ENCODE data around the gene CYB5R4. TPM values are rescaled to one million over a fixed set of nuclear protein-coding genes. Genes with fewer than 3 reads are reported as not detected.
"Not testable (repeated sequence)": the region's sequence is repeated elsewhere in the genome, so short reads cannot be mapped to it uniquely, and the experiment has no call there.

Gene CYB5R4
- total and polyA plus RNA-seq, 7 donors: 6.1 to 20.3 (median 11.7) TPM

DNA sequence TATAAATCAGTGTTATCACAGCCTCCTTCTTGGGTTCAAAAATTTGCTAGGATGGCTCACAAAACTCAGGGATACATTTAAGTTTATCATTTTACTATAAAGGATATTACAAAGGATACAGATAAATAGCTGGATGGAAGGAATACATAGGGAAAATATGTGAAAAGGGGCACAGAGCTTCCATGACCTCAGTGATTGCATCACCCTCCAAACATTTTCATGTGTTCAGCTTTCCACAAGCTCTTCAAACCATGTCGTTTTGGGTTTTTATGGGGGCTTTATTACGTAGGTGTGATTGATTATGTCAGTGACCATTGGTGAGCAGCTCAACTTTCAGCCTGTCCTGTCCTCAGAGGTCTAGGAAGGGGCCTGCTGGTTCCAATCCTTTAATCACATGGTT lies 68.0 kb downstream of the CYB5R4 start:
- intact Hi-C loops (cut with DNase I): no loop called here
- Histone ChIP-seq H3K27me3 (ENCODE audit: insufficient read depth in 3 of 3, low read length in 2 of 3) (no peaks in the 10 kb centered on the region), H3K4me1 (no peaks in the 10 kb centered on the region), H3K27ac (no peak overlapping the region), H3K9me3 (no peaks in the 10 kb centered on the region), H3K36me3 (ENCODE audit: insufficient read depth in 1 of 2, low read depth in 1 of 2) (peaks cover 7 to 53% of the 10 kb centered on the region in 2 donors), H3K4me3 (no peak overlapping the region)
- ATAC-seq (no peak), DNase-seq (no peak)
- TF ChIP-seq, protein P1, sequence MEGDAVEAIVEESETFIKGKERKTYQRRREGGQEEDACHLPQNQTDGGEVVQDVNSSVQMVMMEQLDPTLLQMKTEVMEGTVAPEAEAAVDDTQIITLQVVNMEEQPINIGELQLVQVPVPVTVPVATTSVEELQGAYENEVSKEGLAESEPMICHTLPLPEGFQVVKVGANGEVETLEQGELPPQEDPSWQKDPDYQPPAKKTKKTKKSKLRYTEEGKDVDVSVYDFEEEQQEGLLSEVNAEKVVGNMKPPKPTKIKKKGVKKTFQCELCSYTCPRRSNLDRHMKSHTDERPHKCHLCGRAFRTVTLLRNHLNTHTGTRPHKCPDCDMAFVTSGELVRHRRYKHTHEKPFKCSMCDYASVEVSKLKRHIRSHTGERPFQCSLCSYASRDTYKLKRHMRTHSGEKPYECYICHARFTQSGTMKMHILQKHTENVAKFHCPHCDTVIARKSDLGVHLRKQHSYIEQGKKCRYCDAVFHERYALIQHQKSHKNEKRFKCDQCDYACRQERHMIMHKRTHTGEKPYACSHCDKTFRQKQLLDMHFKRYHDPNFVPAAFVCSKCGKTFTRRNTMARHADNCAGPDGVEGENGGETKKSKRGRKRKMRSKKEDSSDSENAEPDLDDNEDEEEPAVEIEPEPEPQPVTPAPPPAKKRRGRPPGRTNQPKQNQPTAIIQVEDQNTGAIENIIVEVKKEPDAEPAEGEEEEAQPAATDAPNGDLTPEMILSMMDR (IDR thresholded peaks at IDR 0.05): no peak
- WGBS, 3 donors: 56 to 59% (median 57%) methylated on average over 2 of the region's 2 CpGs

DNA sequence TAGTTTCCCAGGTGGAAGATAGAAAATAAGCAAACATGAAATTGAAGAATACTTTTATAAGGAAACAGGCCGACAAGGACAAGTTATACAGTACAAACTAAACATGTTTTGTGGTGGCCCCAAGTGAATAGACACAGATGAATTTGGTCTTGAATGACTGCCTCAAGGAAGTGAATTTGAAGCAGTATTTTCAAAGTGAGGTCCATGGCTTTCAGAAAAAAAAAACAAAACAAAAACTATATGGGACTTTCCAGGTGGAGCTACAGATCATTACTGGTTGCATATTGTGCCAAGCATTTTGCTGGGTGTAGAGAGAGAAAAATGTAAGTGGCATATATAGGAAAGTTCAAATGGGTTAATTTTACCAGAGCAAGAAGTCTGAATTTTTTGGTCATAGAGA lies 68.8 kb downstream of the CYB5R4 start:
- H3K36me3 ChIP-seq (ENCODE audit: insufficient read depth in 1 of 2, low read depth in 1 of 2): peaks cover 7 to 49% of the 10 kb centered on the region in 2 donors
- intact Hi-C loops (cut with DNase I): no loop called here
- no peaks in the 10 kb centered on the region for H3K9me3 ChIP-seq
- H3K4me1 ChIP-seq: no peaks in the 10 kb centered on the region
- no peak overlapping the region for H3K4me3 ChIP-seq
- 83 to 90% (median 87%) methylated on average over 1 of the region's 1 CpG for WGBS, 3 donors
- no peaks in the 10 kb centered on the region for H3K27me3 ChIP-seq (ENCODE audit: insufficient read depth in 3 of 3, low read length in 2 of 3)
- ATAC-seq: no peak
- no peak for DNase-seq
- TF ChIP-seq, protein P1 (IDR thresholded peaks at IDR 0.05): no peak
- H3K27ac ChIP-seq: no peak overlapping the region

DNA sequence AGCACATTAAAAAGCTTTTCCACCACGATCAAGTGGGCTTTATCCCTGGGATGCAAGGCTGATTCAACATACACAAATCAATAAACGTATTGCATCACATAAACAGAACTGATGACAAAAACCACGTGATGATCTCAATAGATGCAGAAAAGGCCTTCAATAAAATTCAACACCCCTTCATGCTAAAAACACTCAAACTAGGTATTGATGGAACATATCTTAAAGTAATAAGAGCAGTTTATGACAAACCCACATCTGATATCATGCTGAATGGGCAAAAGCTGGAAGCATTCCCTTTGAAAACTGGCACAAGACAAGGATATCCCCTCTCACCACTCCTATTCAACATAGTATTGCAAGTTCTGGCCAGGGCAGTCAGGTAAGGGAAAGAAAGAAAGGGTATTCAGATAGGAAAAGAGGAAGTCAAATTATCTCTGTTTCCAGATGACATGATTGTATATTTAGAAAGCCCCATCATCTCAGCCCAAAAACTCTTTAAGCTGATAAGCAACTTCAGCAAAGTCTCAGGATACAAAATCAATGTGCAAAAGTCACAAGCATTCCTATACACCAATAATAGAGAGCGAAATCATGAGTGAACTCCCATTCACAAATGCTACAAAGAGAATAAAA lies 86.8 kb downstream of the CYB5R4 start:
- H3K4me3 ChIP-seq; intact Hi-C loops (cut with DNase I); H3K27me3 ChIP-seq (ENCODE audit: insufficient read depth in 3 of 3, low read length in 2 of 3); H3K4me1 ChIP-seq; DNase-seq; H3K27ac ChIP-seq; ATAC-seq: not testable (repeated sequence)
- 93 to 98% (median 97%) methylated on average over 4 of the region's 4 CpGs for WGBS, 3 donors
- H3K9me3 ChIP-seq: peaks cover 21% of the 10 kb centered on the region
- peaks cover 0 to 12% of the 10 kb centered on the region in 2 donors for H3K36me3 ChIP-seq (ENCODE audit: insufficient read depth in 1 of 2, low read depth in 1 of 2)

DNA sequence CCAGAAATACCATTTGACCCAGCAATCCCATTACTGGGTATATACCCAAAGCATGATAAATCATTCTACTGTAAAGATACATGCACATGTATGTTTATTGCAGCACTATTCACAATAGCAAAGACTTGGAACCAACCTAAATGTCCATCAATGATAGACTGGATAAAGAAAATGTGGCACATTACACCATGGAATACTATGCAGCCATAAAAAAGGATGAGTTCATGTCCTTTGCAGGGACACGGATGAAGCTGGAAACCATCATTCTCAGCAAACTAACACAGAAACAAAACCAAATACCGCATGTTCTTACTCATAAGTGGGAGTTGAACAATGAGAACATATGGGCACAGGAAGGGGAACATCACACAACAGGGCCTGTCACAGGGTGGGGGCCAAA lies 88.5 kb downstream of the CYB5R4 start:
- H3K4me3 ChIP-seq; intact Hi-C loops (cut with DNase I); DNase-seq; H3K27ac ChIP-seq; H3K27me3 ChIP-seq (ENCODE audit: insufficient read depth in 3 of 3, low read length in 2 of 3); H3K36me3 ChIP-seq (ENCODE audit: insufficient read depth in 1 of 2, low read depth in 1 of 2); ATAC-seq; H3K4me1 ChIP-seq: not testable (repeated sequence)
- 90 to 100% (median 90%) methylated on average over 2 of the region's 2 CpGs for WGBS, 3 donors
- H3K9me3 ChIP-seq: peaks cover 21% of the 10 kb centered on the region

DNA sequence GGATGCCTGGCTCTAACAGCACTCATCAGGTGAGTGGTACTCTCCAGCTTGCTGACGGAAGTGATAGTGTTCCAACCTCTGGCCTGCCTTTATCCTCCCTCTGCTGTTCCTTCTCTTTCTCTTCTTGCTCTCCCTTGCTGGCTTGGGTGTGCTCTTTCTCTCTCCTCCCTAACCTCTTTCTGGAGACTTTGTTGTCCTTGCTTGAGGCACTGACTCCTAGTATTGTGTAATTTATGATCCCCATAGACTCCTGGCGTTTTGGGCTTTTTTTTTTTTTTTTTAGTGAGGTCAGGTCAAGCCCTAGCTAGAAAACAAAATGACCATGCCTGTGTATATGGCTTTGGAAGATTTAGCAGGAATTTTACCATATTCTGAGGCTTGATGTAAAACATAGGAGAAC lies 89.4 kb downstream of the CYB5R4 start:
- TF ChIP-seq, protein P1 (IDR thresholded peaks at IDR 0.05): no peak
- peaks cover 21% of the 10 kb centered on the region for H3K9me3 ChIP-seq
- no peaks in the 10 kb centered on the region for H3K36me3 ChIP-seq (ENCODE audit: insufficient read depth in 1 of 2, low read depth in 1 of 2)
- WGBS, 3 donors: 47 to 55% (median 50%) methylated on average over 2 of the region's 2 CpGs
- H3K4me3 ChIP-seq: no peak overlapping the region
- DNase-seq (no peak), ATAC-seq (no peak)
- no peak overlapping the region for H3K27ac ChIP-seq
- no peaks in the 10 kb centered on the region for H3K4me1 ChIP-seq
- no peaks in the 10 kb centered on the region for H3K27me3 ChIP-seq (ENCODE audit: insufficient read depth in 3 of 3, low read length in 2 of 3)
- intact Hi-C loops (cut with DNase I): no loop called here

DNA sequence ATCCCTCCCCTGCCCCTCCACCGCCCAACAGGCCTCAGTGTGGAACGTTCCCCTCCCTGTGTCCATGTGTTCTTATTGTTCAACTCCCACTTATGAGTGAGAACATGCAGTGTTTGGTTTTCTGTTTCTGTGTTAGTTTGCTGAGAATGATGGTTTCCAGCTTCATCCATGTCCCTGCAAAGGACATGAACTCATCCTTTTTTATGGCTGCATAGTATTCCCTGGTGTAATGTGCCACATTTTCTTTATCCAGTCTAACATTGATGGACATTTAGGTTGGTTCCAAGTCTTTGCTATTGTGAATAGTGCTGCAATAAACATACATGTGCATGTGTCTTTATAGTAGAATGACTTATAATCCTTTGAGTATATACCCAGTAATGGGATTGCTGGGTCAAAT lies 91.9 kb downstream of the CYB5R4 start:
- H3K27me3 ChIP-seq (ENCODE audit: insufficient read depth in 3 of 3, low read length in 2 of 3); H3K4me1 ChIP-seq; DNase-seq; H3K4me3 ChIP-seq; ATAC-seq; H3K27ac ChIP-seq; intact Hi-C loops (cut with DNase I): not testable (repeated sequence)
- Histone ChIP-seq H3K9me3 (peaks cover 13% of the 10 kb centered on the region), H3K36me3 (ENCODE audit: insufficient read depth in 1 of 2, low read depth in 1 of 2) (peaks cover 0 to 15% of the 10 kb centered on the region in 2 donors)
- 94 to 100% (median 99%) methylated on average over 2 of the region's 2 CpGs for WGBS, 3 donors
